Psoas muscle (tissue), 8 donors: ENCODE data around the gene SYTL4. TPM values are rescaled to one million over a fixed set of nuclear protein-coding genes. Genes with fewer than 3 reads are reported as not detected.

Experiments used
- ATAC-seq, 4 donors: fragments of 200-7000 bp; cut with Tn5 transposase; one replicate each; pipeline ENCODE4 v1.9.1; 2020; ENCODE audit warnings: moderate library complexity in 3 of 4, mild to moderate bottlenecking in 2 of 4
- DNase-seq, 2 donors: peaks; one replicate each; pipeline ENCODE4 v3.0.0-alpha.2; 2020
- H3K27ac ChIP-seq: fragments of 200-600 bp; one replicate; pipeline ENCODE4 v1.8.0; 2022
- H3K27me3 ChIP-seq, 3 donors: fragments of 200-600 bp in 1 of 3; one replicate each; pipeline versions ENCODE4 v1.6.1 to v1.8.0; 2013 to 2022; ENCODE audit warnings: low read length in 2 of 3, mild to moderate bottlenecking in 2 of 3, moderate library complexity in 1 of 3; ENCODE audit not compliant: insufficient read depth in 3 of 3
- H3K36me3 ChIP-seq, 2 donors: fragments of 200-600 bp in 1 of 2; one replicate each; pipeline versions ENCODE4 v1.6.1 to v1.8.0; 2013 to 2022; ENCODE audit warnings: low read depth in 1 of 2, mild to moderate bottlenecking in 1 of 2, moderate library complexity in 1 of 2; ENCODE audit not compliant: insufficient read depth in 1 of 2
- H3K4me1 ChIP-seq: fragments of 200-600 bp; one replicate; pipeline ENCODE4 v1.8.0; 2022
- H3K4me3 ChIP-seq: fragments of 200-600 bp; one replicate; pipeline ENCODE4 v1.8.0; 2022; ENCODE audit warnings: mild to moderate bottlenecking
- H3K9me3 ChIP-seq: fragments of 200-600 bp; one replicate; pipeline ENCODE4 v1.8.0; 2022
- WGBS, 3 donors: extraction: QIAGEN DNeasy Blood & Tissue Kit; methylation state at CpG; one replicate each; pipeline versions ENCODE4 v1.1.6 to v1.1.7; 2013; 5-methylcytosine and 5-hydroxymethylcytosine counted together
- intact Hi-C, 2 donors: fragments of 100-400 bp; cut with DNase I; formaldehyde crosslinking; loops; one replicate each; pipeline versions ENCODE4 v1.11.0 to v1.14.2; 2022
- polyA plus RNA-seq, 3 donors: library from polyadenylated mRNA; stranded (reverse); fragments of 200-250 nt; gene quantifications; one replicate each; pipeline ENCODE4 v1.2.3, GENCODE V29; 2013
- total RNA-seq, 4 donors: library from RNA; stranded (reverse); fragmentation: NEBNext Ultra II Directional in 2 of 4; extraction: Animal tissue kit (Norgen Biotek cat#: 25700) in 2 of 4; gene quantifications; one replicate each; pipeline versions ENCODE4 v1.2.1 to v1.2.4, GENCODE V29; 2021 to 2023
- TF ChIP-seq, protein P1 (sequence below): fragments of 200-600 bp; IDR thresholded peaks from one replicate; pipeline ENCODE4 v1.8.0; 2022; ENCODE audit warnings: antibody characterized with exemption
- donor health status: healthy with polysubstance abuse.
- donor health status: DM: no; HTN: no; CAD: no; lungs with moderate emphysema.
- donor health status: Bipolar disorder and iron deficiency.
- donor health status: healthy.
- donor health status: DM: yes; HTN: yes; CAD: no.
- donor health status: DM: no; HTN: no; CAD: no.
- donor health status: DM: no; HTN: no; CAD: no.
- donor health status: DM: yes; HTN: yes; CAD: no.

The SYTL4 gene
- total and polyA plus RNA-seq, 7 donors = 1.3 to 2.2 (median 1.6) TPM

DNA sequence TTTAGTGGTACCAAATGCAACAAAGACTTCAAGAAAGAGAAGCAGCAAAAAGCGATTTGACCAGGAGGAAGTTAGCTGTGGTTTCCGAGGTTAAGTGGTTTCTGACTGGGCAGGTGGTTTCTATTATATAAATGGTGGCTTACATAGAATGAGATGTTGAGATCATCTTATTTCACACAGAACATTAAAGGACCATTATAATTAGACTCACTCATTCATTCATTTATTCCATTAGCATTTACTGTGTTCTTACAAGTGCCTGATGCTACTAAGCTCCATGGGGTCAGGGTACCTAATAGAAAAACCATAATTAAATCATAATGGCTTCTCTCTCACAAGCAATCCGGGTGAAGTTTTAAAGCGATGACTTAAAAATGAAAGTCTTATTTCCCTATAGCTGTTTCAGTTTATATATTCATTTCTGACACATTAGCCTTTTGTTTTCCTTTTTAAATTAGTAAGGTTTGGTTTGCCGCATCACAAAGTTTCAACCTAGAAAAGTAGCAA lies 105.9 kb downstream of the SYTL4 start:
- no peak for ATAC-seq
- intact Hi-C loops = no loop called here
- Histone ChIP-seq H3K27ac (no peak overlapping the region), H3K9me3 (no peaks in the 10 kb centered on the region), H3K36me3 (peaks cover 0 to 9% of the 10 kb centered on the region in 2 donors), H3K4me1 (no peaks in the 10 kb centered on the region), H3K27me3 (peaks cover 0 to 4% (median 0%) of the 10 kb centered on the region in 3 donors), H3K4me3 (no peak overlapping the region)
- no peak for DNase-seq
- 78 to 85% (median 82%) methylated on average over 5 of the region's 5 CpGs for WGBS, 3 donors
- TF ChIP-seq, protein P1, sequence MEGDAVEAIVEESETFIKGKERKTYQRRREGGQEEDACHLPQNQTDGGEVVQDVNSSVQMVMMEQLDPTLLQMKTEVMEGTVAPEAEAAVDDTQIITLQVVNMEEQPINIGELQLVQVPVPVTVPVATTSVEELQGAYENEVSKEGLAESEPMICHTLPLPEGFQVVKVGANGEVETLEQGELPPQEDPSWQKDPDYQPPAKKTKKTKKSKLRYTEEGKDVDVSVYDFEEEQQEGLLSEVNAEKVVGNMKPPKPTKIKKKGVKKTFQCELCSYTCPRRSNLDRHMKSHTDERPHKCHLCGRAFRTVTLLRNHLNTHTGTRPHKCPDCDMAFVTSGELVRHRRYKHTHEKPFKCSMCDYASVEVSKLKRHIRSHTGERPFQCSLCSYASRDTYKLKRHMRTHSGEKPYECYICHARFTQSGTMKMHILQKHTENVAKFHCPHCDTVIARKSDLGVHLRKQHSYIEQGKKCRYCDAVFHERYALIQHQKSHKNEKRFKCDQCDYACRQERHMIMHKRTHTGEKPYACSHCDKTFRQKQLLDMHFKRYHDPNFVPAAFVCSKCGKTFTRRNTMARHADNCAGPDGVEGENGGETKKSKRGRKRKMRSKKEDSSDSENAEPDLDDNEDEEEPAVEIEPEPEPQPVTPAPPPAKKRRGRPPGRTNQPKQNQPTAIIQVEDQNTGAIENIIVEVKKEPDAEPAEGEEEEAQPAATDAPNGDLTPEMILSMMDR = no peak

Other genes starting within 250 kb of the SYTL4 start
- gene TNMD, start 147.2 kb downstream of the SYTL4 start, total RNA-seq = under 1 TPM in 1 of 4 donors, not detected in 3; 0.69 TPM
- gene TNMD, start 147.2 kb downstream of the SYTL4 start, polyA plus RNA-seq = under 1 TPM in 2 of 3 donors, not detected in 1; 0.03 to 0.06 TPM
- 1 to 10 TPM; 2.1 to 3.8 (median 2.8) TPM for gene TSPAN6, start 95.3 kb downstream of the SYTL4 start, total RNA-seq
- gene TSPAN6, start 95.3 kb downstream of the SYTL4 start, polyA plus RNA-seq = 1 to 10 TPM; 3.3 to 4.3 (median 3.8) TPM
- gene SRPX2, start 87.9 kb downstream of the SYTL4 start, total RNA-seq = 1 to 10 TPM; 4.9 to 7.3 (median 5.1) TPM
- gene SRPX2, start 87.9 kb downstream of the SYTL4 start, polyA plus RNA-seq = 1 to 10 TPM; 2.1 to 2.8 (median 2.3) TPM
- 1 to 10 TPM; 3.3 to 6.8 (median 4.8) TPM for gene CSTF2, start 88.3 kb upstream of the SYTL4 start, total RNA-seq
- gene CSTF2, start 88.3 kb upstream of the SYTL4 start, polyA plus RNA-seq = 10 to 100 TPM in 2 of 3 donors, 1 to 10 TPM in 1; 4.5 to 14.0 (median 10.6) TPM
- not detected for gene NOX1, start 142.2 kb upstream of the SYTL4 start, total RNA-seq
- not detected for gene NOX1, start 142.2 kb upstream of the SYTL4 start, polyA plus RNA-seq
- under 1 TPM in 3 of 4 donors, not detected in 1; 0.08 to 0.28 (median 0.09) TPM for gene XKRX, start 196.8 kb upstream of the SYTL4 start, total RNA-seq
- under 1 TPM in 2 of 3 donors, not detected in 1; 0.05 to 0.26 TPM for gene XKRX, start 196.8 kb upstream of the SYTL4 start, polyA plus RNA-seq
- not detected for gene ARL13A, start 237.6 kb upstream of the SYTL4 start, total RNA-seq
- not detected for gene ARL13A, start 237.6 kb upstream of the SYTL4 start, polyA plus RNA-seq